HG03575 (cell line): ENCODE results near the gene ARHGAP26.

ENCODE experiments used
- ATAC-seq: cut with Tn5 transposase; IDR thresholded peaks from one replicate; pipeline ENCODE4 v1.9.1; 2021; ENCODE audit not compliant: unreplicated experiment, insufficient number of reproducible peaks, low FRiP score; ENCODE audit errors: extremely low read depth

The ARHGAP26 gene

DNA sequence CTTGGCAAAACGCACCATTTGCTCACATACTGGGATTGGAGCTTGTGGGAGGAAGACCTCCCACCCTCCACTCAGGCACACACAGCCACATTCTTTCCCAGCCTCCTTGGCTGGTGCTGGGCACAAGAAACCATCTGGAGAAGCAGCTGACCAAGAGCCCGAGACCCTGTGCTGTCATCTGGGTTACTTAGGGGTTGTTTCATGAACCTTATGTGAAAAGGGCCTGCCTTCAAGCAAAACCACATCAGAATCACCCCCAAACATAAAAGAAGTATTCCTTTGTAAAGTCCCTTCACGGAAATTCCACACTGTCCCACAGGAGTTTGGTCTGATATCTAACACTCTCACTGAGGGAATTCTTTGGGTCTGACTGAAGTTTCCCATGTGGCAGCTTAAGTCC is 461.2 kb downstream of the ARHGAP26 start:
- no peak for ATAC-seq

DNA sequence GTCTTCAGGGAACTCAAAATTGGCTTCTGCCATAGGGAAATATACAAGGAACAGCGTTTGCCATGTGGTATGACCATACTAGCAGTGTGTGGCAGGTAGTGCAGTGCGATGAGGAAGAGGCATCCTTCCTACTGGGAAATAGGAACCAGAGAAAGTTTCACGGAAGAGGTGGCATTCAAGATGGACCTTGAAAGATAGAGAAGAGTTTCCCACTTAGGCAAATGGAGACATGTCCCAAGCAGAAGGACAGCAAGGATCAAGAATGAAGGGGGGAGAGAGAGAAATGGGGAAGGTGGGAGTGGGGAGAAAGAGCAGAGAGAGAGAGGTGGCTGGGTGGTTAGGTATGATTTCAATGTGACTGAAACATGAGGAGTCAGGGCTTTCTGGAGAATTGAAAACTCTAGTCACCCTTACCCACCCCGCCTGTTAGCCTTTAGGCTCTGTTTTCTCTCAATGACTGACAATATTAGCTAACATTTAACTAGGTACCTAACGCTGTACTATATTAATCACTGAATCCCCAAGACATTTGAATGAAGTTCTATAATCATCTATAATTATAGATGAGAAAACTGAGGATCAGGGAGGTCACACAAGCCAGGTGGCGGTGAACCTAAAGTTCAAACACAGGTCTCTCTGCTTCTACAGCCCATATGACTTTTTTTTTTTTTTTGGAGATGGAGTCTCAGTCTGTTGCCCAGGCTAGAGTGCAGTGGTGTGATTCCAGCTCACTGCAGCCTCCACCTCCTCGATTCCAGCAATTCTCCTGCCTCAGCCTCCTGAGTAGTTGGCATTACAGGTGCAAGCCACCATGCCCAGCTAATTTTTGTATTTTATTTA is 462.0 kb downstream of the ARHGAP26 start:
- ATAC-seq: no peak

DNA sequence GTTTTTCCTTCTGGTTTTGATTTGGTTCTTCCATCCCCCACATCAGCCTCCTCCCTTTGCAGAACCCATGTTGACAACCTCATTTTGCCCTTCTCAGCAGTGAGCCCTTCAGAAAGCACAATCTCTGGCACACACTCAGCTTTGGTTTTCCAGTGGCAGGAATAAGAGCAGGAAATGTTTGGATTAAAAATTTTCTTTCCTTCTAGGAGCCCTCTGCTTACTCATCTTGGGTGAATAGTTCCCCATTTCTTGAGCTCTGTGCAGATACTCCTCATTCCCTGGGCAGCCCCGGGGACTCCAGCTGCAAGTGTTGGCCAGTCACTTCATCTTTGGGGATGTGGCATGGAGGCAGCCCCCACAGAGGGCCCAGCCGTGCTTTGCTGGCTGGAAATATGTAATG is 462.9 kb downstream of the ARHGAP26 start:
- ATAC-seq: no peak

DNA sequence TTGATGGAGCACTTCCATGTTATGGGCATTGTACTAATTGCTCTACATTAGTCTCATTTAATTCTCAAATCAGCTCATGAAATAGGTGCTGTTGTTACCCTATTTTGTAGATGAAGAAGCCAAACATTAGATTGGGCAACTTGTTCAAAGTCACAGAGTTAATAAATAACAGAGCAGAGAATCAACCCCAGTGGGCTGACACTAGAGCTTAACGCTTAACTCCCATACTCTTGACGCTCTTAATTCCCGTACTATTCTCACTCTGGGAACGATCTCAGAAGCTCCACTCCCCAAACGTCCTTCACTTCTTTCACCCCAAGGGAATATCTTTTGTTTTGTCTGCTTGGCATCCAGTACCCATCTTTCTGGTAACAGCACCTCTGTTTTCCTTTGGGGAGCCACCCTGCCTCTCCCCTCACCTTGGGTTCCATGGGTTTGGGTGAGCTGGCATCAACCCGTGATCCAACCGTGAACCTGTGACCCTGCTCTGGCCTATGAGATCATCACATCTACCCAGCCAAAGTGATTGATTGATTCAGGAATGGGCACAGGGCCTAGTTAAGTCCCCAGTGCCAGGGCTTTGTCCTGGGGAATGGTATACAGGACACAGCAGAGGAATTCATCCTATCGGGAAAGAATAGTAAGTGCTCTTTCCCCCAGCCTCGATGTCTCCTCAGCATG is 464.1 kb downstream of the ARHGAP26 start:
- ATAC-seq: no peak

DNA sequence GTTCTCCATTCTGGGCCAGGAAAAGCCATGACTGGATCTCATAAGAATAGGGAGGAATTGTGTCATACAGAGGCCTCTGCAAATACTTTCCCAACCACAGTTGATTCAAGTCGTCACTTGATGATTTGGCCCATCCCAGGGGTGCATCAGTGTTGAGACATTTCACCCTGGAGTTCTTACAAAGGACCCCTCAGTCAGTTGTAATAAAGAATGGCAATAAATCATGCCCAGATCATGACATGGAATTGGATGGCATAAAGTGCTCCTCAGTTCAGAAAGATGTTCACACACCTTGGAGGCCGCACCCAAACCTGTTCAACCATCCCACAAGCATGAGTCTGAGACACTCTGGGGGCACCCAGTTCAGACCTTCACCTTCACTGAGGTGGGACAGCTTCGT is 465.2 kb downstream of the ARHGAP26 start:
- ATAC-seq: no peak

DNA sequence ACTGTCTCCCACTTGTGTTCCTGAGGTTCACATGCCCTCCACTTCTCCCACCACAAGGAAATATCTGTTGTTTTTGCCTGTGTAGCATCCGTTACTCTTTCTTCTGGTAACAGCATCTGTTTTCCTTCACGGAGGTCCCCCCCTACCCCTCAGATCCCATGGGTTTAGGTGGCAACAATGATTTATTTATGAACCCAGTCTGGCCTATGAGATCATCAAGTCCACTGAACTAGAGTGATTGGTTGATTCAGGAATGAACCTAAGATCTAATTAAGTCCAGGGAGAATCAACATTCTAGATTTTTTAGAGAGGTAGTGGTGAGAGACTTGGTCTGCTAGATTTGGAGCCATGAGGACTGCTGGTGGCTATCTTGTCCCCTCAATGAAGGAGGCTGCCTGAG is 466.5 kb downstream of the ARHGAP26 start:
- no peak for ATAC-seq

DNA sequence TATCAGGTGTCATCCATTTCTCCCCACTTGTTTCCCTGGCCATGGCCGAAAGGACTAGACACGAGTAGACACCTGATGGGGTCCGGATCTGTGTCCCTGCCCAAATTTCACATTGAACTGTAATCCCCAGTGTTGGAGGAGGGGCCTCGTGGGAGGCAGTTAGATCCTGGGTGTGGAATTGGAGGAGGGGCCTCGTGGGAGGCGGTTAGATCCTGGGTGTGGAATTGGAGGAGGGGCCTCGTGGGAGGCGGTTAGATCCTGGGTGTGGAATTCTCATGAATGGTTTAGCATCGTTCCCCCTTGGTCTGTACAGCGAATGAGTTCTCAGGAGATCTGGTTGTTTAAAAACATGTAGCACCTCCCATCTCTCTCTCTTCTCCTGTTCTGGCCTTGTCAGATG is 467.5 kb downstream of the ARHGAP26 start:
- no peak for ATAC-seq

DNA sequence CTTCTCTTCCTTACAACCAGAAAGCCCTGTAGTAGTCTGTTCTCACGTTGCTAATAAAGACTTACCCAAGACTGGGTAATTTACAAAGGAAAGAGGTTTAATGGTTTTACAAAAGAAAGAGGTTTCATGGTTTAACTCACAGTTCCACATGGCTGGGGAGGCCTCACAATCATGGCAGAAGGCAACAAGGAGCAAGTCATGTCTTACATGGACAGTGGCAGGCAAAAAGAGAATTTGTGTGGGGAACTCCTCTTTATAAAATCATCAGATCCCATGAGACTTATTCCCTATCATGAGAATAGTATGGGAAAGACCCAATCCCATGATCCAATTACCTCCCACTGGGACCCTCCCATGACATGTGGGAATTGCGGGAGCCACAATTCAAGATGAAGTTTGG is 468.4 kb downstream of the ARHGAP26 start:
- no peak for ATAC-seq

DNA sequence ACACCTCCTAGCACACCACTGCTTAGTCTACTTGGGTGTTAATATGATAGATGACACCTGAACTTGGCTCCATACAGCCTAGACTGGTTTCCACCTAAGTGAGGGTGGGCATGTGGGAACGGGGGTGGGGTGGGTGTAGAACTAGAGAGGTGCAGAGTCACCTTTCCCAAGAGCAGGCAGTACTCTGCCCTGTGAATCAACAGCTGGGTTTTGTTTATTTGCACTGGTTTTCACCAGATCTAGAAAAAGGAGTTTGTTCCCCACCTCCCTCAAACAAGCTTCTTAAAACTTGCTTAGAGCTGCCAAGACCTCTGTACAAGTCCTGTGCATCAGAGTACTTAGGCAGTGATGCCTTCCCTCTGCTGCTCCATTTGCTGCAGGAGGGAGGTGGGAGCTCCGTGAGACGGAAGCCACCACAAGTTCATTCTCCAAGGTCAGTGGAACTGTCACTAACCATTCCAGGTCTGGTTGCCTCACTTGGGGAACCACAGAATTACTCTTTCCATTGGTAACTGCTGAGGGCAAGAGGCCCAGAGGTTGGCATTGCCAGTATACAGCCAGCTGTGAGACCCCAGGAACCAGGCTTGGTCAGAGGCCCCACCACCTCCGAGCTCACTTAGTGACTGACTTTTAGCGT is 469.8 kb downstream of the ARHGAP26 start:
- ATAC-seq: no peak

DNA sequence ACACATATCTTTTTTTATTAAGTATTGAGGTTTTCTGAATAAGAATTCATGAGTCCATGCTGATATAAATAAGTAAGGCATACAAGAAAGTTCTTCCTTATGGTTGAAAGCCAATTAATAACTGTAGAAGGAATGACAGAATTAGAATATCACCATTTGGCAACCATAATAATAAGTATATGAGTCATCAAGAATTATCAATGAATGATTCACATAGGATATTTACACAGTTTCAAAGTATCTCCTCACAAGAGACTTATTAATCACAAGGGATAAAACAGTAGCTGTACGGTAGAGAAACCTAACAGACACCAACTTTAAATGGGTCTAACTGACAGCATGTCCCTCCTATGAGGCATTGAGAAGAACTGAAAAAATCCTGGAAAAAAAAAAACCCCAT is 471.7 kb downstream of the ARHGAP26 start:
- ATAC-seq: no peak

DNA sequence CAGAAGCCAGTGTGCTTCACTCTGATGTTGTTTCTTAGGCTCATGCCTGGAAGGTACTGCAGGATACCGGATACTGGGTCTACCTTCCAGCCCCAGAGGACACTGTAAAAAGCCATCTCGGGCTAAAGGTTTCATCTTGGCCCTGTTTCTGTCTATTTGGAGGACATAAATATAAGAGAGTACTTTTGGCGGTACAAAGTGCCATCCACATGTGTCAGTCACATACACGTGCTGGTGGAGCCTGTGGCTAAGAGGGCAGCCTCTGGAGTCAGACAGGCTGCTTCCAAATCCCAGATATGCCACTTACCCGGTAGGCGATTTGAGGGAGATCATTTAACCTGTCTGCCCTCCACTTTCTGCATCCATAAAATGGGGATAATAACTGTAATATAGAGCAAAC is 472.9 kb downstream of the ARHGAP26 start:
- no peak for ATAC-seq

DNA sequence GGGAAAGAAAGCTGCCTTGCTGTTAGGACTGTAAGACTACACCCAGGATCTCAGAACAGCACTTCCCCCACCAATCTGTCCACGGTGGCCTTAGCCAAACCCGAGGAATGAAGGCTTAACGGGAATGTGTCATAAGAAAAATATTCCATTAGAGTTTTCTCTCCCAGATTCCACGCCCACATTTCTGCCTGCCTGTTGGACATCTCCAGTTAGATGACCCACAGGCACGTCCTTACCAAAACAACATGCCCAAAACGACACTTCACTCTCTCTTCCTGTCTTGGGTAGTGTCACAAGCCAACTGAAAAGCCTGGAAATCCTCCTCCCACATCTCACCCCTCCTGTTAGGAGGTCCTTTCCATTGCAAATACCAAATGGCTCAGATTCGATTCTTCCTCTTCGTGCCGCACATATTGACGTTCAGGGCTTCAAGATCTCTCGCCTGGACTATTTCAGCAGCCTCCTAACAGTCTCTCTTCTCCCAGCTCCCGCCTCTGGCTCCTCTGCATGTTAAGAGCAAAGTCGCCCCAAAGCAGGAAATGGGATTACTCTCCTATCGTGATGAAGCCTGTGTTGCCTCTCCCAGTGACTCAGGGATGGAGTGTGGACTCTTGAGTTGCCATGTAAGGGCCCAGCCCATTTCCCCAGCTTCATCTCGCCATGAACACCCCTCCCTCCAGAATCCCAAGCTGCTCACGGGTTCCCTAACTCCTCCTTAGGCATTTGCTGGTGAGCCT is 474.0 kb downstream of the ARHGAP26 start:
- no peak for ATAC-seq

DNA sequence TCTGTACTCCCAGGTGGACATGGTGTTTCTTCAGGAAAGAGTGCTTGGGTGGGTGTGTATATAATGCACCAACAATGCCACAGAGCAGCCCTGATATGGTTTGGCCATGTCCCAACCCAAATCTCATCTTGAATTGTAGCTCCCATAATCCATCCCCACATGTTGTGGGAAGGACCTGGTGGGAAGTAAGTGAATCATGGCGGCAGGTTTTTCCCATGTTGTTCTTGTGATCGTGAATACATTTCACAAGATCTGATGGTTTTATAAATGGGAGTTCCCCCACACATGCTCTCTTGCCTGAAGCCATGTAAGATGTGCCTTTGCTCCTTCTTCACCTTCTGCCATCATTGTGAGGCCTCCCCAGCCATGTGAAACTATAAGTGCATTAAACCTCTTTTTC is 474.8 kb downstream of the ARHGAP26 start:
- ATAC-seq: no peak

DNA sequence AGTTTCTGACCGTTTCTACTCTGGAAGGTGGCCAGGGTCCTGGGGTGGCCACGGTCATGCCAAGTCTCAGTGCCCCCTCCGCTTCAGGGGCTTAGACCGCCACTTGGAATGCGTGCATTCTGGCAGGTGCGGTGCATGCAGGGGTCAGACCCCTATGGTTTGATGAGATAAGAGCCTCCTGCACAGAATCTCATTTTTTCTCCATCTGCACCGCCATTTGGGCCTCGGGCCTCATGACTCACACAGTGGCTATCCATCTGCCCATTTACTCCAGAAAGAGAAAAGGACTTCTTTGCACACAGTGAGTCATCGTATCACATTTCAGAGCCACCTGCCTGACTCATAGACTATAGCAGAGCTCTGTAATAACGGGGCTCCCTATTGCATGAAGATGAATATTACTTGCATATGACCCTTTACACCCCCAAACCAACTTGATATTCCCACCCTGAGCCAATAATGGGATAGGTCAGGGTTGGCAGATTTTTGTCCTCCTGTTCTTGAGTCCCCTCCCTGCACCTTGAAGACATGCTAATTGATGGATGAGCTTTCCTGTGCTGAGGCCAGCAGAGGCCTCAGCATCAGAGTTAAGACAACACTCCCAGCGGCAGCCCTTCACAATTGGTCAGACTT is 475.9 kb downstream of the ARHGAP26 start:
- ATAC-seq: no peak

DNA sequence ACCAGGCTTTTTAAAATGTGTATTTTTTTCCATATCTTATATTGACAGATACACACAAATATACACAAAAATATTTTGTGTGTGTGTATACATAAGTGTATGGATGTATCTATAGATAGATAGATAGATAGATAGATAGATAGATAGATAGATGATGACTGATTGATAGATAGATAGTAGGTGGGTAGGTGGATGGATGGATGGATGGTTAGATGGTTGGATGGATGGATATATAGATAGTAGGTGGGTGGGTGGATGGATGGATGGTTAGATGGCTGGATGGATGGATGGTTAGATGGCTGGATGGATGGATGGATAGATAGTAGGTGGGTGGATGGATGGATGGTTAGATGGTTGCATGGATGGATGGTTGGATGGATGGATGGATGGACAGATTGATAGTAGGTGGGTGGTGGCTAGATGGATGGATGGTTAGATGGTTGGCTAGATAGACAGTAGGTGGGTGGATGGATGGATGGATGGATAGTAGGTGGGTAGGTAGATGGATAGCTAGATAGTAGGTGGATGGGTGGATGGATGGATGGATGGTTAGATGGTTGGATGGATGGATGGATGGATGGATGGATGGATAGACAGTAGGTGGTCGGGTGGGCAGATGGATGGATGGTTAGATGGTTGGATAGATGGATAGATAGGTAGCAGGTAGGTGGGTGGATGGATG is 477.1 kb downstream of the ARHGAP26 start:
- no peak for ATAC-seq

DNA sequence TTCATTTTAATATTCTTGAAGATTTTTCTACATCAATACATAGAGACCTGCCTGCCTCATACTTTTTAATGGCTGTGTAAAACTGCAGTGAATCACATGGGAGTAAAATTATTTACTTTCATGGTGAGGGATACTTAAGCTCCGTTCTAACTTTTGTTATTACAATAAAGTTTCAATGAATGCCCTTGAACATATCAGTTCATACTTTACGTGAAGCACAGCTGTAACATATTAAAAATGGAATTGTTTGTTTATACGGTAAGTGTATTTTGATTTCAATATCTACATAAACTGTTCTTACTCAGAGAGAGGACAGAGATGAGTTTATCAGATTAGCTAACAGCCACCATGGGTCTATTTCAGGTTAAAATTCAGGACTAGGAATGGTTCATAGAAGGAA is 478.2 kb downstream of the ARHGAP26 start:
- ATAC-seq: no peak

DNA sequence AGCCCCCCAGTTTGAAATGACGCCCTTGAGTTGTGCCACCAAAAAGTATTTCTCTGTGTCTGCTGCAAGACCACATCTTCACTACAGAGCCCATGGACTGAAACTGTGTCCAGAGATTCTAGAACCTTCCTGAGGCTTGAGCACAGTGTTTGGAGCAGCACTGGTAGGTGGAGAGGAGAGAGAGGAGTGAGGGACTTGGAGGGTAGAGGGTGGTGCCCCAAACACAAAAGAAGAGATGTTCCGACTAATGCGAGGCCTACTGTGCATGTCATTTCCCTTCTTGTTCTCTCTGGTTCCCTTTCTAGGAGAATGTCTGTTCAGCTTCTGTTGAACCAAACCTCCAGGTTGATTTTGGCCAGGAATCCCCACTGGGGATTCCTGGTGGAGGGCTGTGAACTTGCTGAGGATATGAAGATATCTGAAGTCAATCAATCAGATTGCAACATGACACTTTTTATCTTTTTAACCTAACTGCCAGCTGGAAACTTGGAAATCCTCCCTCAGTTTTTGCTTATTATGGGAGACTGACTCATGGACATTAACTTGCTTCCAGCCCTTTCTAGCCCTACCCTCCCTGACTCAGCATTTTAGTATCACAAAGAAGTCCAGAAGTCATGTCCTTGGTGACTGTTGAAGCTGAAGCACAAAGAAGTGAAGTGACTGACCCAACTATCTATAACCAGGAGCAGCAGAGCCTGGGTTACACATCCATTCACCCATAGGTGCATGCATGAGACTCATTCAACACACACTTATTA is 478.8 kb downstream of the ARHGAP26 start:
- no peak for ATAC-seq

DNA sequence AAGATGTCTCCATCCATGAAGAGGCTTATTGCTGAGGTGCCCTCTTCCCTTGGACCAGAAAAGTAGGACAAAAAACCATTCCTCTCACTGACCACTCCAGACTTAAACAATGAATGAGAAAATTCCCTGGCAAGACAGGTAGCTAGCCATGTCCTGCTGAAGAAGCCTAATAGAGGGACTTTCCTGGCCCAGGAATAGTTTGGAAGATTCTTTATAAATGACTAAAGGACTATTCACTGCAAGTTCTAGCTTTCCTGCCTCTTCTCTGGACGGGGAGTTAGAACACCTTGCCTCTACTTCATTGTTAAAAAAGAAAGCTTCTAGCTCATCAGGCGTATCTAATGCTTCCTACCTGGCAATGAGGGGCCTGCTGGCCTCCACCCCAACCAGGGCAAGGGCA is 479.7 kb downstream of the ARHGAP26 start:
- ATAC-seq: no peak
